Fibroblast of villous mesenchyme (primary cell): ENCODE measurements around the gene DAPP1. TPM values are rescaled to one million over a fixed set of nuclear protein-coding genes. Genes with fewer than 3 reads are reported as not detected.
A peak's percentile ranks its signal among the peaks of the same experiment; 100 is the strongest.
"Not testable (repeated sequence)": the region's sequence is repeated elsewhere in the genome, so short reads cannot be mapped to it uniquely, and the experiment has no call there.

Experiments
- DNase-seq: peaks from one replicate; pipeline ENCODE4 v3.0.0-alpha.2; 2010; ENCODE audit warnings: low read depth
- H3K4me3 ChIP-seq: 2 replicates; pipeline ENCODE4 v1.5.1; 2011; ENCODE audit warnings: low read depth, mild to moderate bottlenecking, low read length
- total RNA-seq: library from RNA; depleted of rRNA; stranded (reverse); fragments of >200 nt; gene quantifications from 2 replicates; pipeline ENCODE4 v1.2.3, GENCODE V29; 2012
- TF ChIP-seq, protein P1 (sequence below): IDR thresholded peaks from 2 replicates; pipeline ENCODE4 v1.5.1; 2012; ENCODE audit warnings: low read depth, mild to moderate bottlenecking, low read length; ENCODE audit not compliant: insufficient read depth

DAPP1 gene
- total RNA-seq, 1 donor: not detected

DNA sequence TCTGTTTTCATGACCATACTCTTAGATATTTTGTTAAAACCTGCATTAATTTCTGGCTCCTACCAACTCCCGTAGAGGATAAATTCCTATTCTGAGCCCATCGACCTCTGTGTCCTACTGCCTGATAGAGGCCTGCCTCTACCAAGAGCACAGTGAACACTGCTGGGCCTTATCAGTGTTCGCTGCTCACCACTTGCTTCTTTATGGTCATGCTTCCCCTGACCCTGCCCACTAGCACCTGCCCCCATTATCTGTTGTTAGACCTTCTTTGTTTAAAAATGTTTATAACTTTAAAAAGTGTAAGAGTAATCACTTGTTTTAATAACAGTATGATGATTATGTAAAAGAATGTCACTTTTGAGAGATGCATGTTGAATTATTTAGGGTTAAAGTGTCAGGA lies 6.1 kb downstream of the DAPP1 start:
- no peak for DNase-seq
- H3K4me3 ChIP-seq: no peak overlapping the region
- TF ChIP-seq, protein P1, sequence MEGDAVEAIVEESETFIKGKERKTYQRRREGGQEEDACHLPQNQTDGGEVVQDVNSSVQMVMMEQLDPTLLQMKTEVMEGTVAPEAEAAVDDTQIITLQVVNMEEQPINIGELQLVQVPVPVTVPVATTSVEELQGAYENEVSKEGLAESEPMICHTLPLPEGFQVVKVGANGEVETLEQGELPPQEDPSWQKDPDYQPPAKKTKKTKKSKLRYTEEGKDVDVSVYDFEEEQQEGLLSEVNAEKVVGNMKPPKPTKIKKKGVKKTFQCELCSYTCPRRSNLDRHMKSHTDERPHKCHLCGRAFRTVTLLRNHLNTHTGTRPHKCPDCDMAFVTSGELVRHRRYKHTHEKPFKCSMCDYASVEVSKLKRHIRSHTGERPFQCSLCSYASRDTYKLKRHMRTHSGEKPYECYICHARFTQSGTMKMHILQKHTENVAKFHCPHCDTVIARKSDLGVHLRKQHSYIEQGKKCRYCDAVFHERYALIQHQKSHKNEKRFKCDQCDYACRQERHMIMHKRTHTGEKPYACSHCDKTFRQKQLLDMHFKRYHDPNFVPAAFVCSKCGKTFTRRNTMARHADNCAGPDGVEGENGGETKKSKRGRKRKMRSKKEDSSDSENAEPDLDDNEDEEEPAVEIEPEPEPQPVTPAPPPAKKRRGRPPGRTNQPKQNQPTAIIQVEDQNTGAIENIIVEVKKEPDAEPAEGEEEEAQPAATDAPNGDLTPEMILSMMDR: no peak

DNA sequence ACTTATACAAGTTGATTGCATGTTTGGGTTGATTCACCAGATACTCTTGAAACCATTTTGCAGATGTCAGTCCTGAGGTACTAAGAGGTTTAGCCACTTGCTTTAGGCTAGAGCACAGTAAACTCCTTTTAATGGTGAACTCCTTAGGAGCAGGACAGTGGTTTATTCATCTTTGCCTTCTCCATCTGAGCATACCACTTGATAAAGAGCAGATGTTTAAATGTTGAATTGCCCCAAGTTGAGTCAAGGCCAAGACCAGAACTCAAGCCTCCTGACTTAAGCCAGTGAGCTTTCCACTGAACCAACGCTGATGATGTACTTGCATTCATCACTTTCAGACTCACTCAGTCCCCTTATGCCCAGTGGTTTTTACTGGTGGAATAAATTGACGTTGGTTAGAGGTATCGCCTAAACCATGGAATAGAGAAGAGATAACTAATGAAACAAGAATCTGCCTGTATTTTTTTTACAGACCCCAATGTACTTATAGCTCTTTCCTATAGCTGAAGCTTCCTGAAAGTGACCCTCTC lies 7.5 kb downstream of the DAPP1 start:
- no peak for DNase-seq
- no peak overlapping the region for H3K4me3 ChIP-seq
- TF ChIP-seq, protein P1: no peak

DNA sequence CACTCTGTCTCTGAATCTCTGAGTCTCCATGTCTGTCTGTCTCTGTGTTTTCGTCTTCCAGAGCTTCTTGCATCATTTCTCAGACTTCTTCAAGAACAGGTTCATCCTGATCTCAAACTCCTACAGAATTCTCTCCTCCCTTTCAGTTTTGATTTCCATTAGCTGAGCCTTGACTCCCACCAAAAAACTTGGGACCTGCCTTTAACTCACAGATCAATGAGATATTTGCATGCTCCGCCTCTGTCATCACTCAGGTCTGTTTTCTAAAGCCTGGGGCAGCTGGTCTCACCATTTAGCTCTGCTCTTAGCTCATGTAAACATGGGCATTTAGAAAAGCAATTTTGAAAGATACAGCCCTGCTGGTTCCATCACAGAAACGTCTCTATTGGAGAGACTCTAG lies 8.6 kb downstream of the DAPP1 start:
- H3K4me3 ChIP-seq: no peak overlapping the region
- TF ChIP-seq, protein P1: no peak
- no peak for DNase-seq

- no peak for DNase-seq
- TF ChIP-seq, protein P1: no peak
- no peak overlapping the region for H3K4me3 ChIP-seq
These were observed 9.4 kb downstream of the DAPP1 start for GRCh38 chr4:99826016-99826415.

DNA sequence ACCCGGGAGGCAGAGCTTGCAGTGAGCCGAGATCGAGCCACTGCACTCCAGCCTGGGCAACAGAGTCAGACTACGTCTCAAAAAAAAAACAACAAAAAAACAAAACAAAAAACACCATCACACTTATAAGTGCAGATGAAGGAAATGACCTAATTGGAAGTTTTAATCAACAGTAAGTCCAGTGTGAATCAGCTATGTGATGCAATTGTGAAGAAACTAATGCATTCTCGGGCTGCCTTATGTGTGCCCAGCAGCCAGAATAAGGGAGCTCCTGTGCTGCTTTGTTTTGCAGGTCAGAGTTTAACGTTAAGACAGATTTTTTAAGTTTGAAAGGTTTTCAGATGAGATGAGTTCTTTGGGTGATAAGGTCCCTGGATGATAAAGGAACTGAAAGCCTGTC lies 10.8 kb downstream of the DAPP1 start:
- H3K4me3 ChIP-seq: no peak overlapping the region
- peak; percentile 28 for DNase-seq

DNA sequence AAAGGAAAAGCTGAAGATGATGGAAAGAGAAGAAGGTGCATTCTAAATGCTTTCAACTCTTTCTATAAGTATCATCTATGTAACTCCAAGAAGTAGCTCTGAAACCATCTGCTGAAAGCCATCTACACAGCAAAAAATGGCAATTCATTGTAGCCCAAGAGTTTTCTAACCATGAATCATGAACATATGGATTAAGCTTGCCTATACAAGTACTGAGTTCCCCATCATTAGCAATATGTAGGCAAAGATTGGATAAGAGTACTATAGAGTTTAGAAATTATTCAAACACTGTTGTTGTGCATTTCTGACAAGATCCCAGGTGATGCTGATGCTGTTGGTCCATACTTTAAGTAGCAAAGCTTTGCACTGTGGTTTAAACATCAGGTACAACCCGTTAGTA lies 11.2 kb downstream of the DAPP1 start:
- TF ChIP-seq, protein P1: no peak
- DNase-seq: no peak
- H3K4me3 ChIP-seq: no peak overlapping the region

More for the DNA sequence above, 10.8 kb downstream of the DAPP1 start:
- TF ChIP-seq, protein P1: no peak

- DNase-seq: no peak
- no peak overlapping the region for H3K4me3 ChIP-seq
- TF ChIP-seq, protein P1: no peak
These were observed 11.8 kb downstream of the DAPP1 start for GRCh38 chr4:99828477-99828876.

DNA sequence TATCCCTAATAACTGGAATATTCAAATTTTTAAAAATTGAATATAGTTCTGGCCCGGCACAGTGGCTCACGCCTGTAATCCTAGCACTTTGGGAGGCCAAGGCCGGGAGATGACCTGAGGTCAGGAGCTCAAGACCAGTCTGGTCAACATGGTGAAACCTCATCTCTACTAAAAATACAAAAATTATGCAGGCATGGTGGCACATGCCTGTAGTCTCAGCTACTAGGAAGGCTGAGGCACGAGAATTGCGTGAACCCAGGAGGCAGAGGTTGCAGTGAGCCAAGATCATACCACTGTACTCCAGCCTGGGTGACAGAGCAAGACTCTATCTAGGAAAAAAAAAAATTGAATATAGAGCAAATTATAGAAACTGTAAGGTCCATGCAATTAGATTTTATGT lies 13.4 kb downstream of the DAPP1 start:
- not testable (repeated sequence) for H3K4me3 ChIP-seq

More for the DNA sequence above, 13.4 kb downstream of the DAPP1 start:
- not testable (repeated sequence) for DNase-seq
